ENCODE measurements around the gene USP44.

DNA sequence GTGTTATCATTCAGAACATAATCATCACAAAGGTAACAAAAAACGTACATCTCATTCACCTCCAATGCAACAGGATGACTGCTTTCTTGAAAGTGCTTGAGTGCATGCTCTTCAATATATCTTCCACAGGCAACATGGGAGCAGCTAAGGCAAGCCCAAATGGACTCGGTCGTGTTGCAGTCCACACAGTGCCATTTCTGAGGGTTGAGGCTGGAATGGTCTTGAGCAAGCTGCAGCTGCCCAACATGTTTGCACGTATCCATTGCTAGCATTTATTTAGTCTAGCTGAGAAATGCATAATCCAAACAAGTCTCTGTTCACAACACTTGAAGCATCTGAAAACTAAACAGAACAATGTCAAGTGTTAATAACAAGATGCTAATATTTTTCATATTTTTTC, 17.3 kb downstream of the USP44 start:
- TF ChIP-seq, protein P1, sequence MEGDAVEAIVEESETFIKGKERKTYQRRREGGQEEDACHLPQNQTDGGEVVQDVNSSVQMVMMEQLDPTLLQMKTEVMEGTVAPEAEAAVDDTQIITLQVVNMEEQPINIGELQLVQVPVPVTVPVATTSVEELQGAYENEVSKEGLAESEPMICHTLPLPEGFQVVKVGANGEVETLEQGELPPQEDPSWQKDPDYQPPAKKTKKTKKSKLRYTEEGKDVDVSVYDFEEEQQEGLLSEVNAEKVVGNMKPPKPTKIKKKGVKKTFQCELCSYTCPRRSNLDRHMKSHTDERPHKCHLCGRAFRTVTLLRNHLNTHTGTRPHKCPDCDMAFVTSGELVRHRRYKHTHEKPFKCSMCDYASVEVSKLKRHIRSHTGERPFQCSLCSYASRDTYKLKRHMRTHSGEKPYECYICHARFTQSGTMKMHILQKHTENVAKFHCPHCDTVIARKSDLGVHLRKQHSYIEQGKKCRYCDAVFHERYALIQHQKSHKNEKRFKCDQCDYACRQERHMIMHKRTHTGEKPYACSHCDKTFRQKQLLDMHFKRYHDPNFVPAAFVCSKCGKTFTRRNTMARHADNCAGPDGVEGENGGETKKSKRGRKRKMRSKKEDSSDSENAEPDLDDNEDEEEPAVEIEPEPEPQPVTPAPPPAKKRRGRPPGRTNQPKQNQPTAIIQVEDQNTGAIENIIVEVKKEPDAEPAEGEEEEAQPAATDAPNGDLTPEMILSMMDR (IDR thresholded peaks at IDR 0.05; ENCODE audit: low read depth, low read length) = no peak
- no peak for TF ChIP-seq EZH2phosphoT487 (IDR thresholded peaks at IDR 0.05; ENCODE audit: low read depth)

Data from OCI-LY3 (cell line).